B cell (primary cell): ENCODE measurements around the gene SAMD5. TPM values are rescaled to one million over a fixed set of nuclear protein-coding genes. Genes with fewer than 3 reads are reported as not detected.

Experiments used
- ATAC-seq: fragments of 200-7000 bp; cut with Tn5 transposase; one replicate; pipeline ENCODE4 v1.10.0; 2021; ENCODE audit warnings: low read depth, mild to moderate bottlenecking, moderate number of reproducible peaks, moderate library complexity
- CTCF ChIA-PET: fragments of 350-600 bp; sonication (Branson Sonifier 250); formaldehyde crosslinking; loops from one replicate; lab custom pipeline; 2021; ENCODE audit warnings: antibody characterized with exemption, inconsistent platforms; lab: Charles Lee
- POLR2A ChIA-PET: fragments of 350-600 bp; sonication (Branson Sonifier 250); formaldehyde crosslinking; loops from one replicate; lab custom pipeline; 2021; ENCODE audit warnings: antibody characterized with exemption; lab: Charles Lee
- DNase-seq: peaks from one replicate; pipeline ENCODE4 v3.0.0; 2013
- H2AFZ ChIP-seq: 2 replicates; pipeline ENCODE4 v1.6.1; 2012; ENCODE audit warnings: mild to moderate bottlenecking, low read depth, low read length; ENCODE audit not compliant: insufficient read depth, poor library complexity, severe bottlenecking
- H3K27ac ChIP-seq, 2 donors: 1 replicate in 1 of 2; 2 replicates in 1 of 2; pipeline ENCODE4 v1.5.1; 2012 to 2013; ENCODE audit warnings: low read length in 2 of 2, mild to moderate bottlenecking in 2 of 2, moderate library complexity in 1 of 2
- H3K27me3 ChIP-seq, 4 experiments: fragments of 200-600 bp in 1 of 4; sonication (generic) in 1 of 4; replicated peaks in 1 of 4; 1 replicate in 2 of 4; 2 replicates in 2 of 4; pipeline versions ENCODE4 v1.6.1 to v1.7.0; 2013 to 2016; ENCODE audit warnings: low read length in 3 of 4, mild to moderate bottlenecking in 2 of 4, mixed read lengths in 1 of 4, moderate library complexity in 1 of 4; ENCODE audit not compliant: insufficient read depth in 4 of 4, control insufficient read depth in 3 of 4; ENCODE audit errors: control extremely low read depth in 1 of 4
- H3K36me3 ChIP-seq, 2 experiments: replicated peaks in 1 of 2; 1 replicate in 1 of 2; 2 replicates in 1 of 2; pipeline versions ENCODE4 v1.6.1 to v1.7.1; 2013; ENCODE audit warnings: low read length in 1 of 2; ENCODE audit not compliant: insufficient read depth in 2 of 2, control insufficient read depth in 1 of 2; ENCODE audit errors: control extremely low read depth in 1 of 2, extremely low read depth in 1 of 2
- H3K4me1 ChIP-seq, 2 donors: fragments of 200-600 bp in 1 of 2; sonication (generic) in 1 of 2; 1 replicate in 1 of 2; 2 replicates in 1 of 2; pipeline versions ENCODE4 v1.5.1 to v1.6.1; 2013 to 2017; ENCODE audit warnings: low read length in 2 of 2; ENCODE audit not compliant: control insufficient read depth in 2 of 2, insufficient read depth in 2 of 2
- H3K4me2 ChIP-seq: replicated peaks from 2 replicates; pipeline ENCODE3; 2012; ENCODE audit warnings: mild to moderate bottlenecking, low read depth, low read length; ENCODE audit not compliant: poor library complexity, severe bottlenecking
- H3K4me3 ChIP-seq, 5 experiments: fragments of 200-600 bp in 1 of 5; sonication (generic) in 1 of 5; 1 replicate in 3 of 5; 2 replicates in 2 of 5; pipeline versions ENCODE4 v1.5.1 to v1.7.0; 2011 to 2016; ENCODE audit warnings: low read length in 4 of 5, mild to moderate bottlenecking in 4 of 5, low read depth in 2 of 5, control low read depth in 1 of 5, moderate library complexity in 1 of 5; ENCODE audit not compliant: insufficient read depth in 1 of 5; ENCODE audit errors: control extremely low read depth in 1 of 5, extremely low read depth in 1 of 5
- H3K79me2 ChIP-seq: fragments of 200-600 bp; sonication (generic); one replicate; pipeline ENCODE4 v1.6.0; 2016; ENCODE audit warnings: low read length; ENCODE audit not compliant: control insufficient read depth, insufficient read depth
- H3K9ac ChIP-seq: fragments of 200-600 bp; sonication (generic); 2 replicates; pipeline ENCODE4 v1.6.1; 2017; ENCODE audit warnings: mild to moderate bottlenecking, low read length, moderate library complexity
- H3K9me3 ChIP-seq, 3 donors: one replicate each; pipeline versions ENCODE4 v1.6.1 to v1.7.1; 2013; ENCODE audit warnings: low read length in 2 of 3; ENCODE audit not compliant: control insufficient read depth in 2 of 3, insufficient read depth in 1 of 3; ENCODE audit errors: control extremely low read depth in 1 of 3
- H4K20me1 ChIP-seq: 2 replicates; pipeline ENCODE4 v1.6.0; 2012; ENCODE audit warnings: mild to moderate bottlenecking, low read length; ENCODE audit not compliant: insufficient read depth, control insufficient read depth, poor library complexity, severe bottlenecking
- H3K27ac Mint-ChIP-seq: one replicate; pipeline ENCODE4 v1.8.0; 2021; ENCODE audit warnings: mixed read lengths
- H3K27me3 Mint-ChIP-seq: one replicate; pipeline ENCODE4 v1.8.0; 2021; ENCODE audit warnings: mixed read lengths
- H3K4me1 Mint-ChIP-seq: one replicate; pipeline ENCODE4 v1.8.0; 2021; ENCODE audit warnings: mixed read lengths
- H3K4me3 Mint-ChIP-seq: one replicate; pipeline ENCODE4 v1.8.0; 2021; ENCODE audit warnings: mixed read lengths
- H3K9me3 Mint-ChIP-seq: one replicate; pipeline ENCODE4 v1.8.0; 2022; ENCODE audit warnings: mixed read lengths; ENCODE audit not compliant: insufficient read depth
- CTCF ChIP-seq: fragments of 200-600 bp; IDR thresholded peaks from one replicate; pipeline ENCODE4 v1.8.0; 2022; ENCODE audit warnings: antibody characterized with exemption, mild to moderate bottlenecking
- EZH2 ChIP-seq: IDR thresholded peaks from 2 replicates; pipeline ENCODE4 v1.6.1; 2012; ENCODE audit warnings: borderline replicate concordance, low read depth, mild to moderate bottlenecking, moderate library complexity, low read length; ENCODE audit not compliant: insufficient read depth, poor library complexity, severe bottlenecking
- WGBS: methylation state at CpG from one replicate; pipeline ENCODE4 v1.1.5; 2013; ENCODE audit warnings: missing lambda C conversion rate; ENCODE audit not compliant: insufficient coverage; 5-methylcytosine and 5-hydroxymethylcytosine counted together
- intact Hi-C: fragments of 100-400 bp; cut with micrococcal nuclease; formaldehyde crosslinking; loops from one replicate; pipeline ENCODE4 v1.10.0; 2022
- polyA plus RNA-seq: library from polyadenylated mRNA; depleted of rRNA; stranded (reverse); fragments of >200 nt; gene quantifications from 2 replicates; pipeline ENCODE4 v1.2.3, GENCODE V29; 2012
- total RNA-seq, 2 donors: library from RNA; stranded (reverse); fragments of 120-200 nt in 1 of 2; gene quantifications; 1 replicate in 1 of 2; 2 replicates in 1 of 2; pipeline versions ENCODE4 v1.2.3 to v1.2.4, GENCODE V29; 2013 to 2022

Gene SAMD5
- total and polyA plus RNA-seq, 2 donors (not counting 1 experiment from before 2014, with no cell fraction given) = not detected

- Histone ChIP-seq H3K79me2 (no peaks in the 10 kb centered on the region), H3K36me3 (no peaks in the 10 kb centered on the region), H3K27ac (no peak overlapping the region), H3K9ac (no peak overlapping the region), H4K20me1 (no peaks in the 10 kb centered on the region), H3K27me3 (peaks cover 0 to 40% (median 30%) of the 10 kb centered on the region in 4 experiments), H3K4me1 (peaks cover 11 to 13% of the 10 kb centered on the region in 2 donors), H2AFZ (peak overlapping the region; percentile 22), H3K9me3 (peaks cover 0 to 7% (median 0%) of the 10 kb centered on the region in 3 donors), H3K4me3 (no peak overlapping the region), H3K4me2 (peak overlapping the region; percentile 68)
- Mint-ChIP-seq H3K9me3 (no peaks in the 10 kb centered on the region), H3K4me1 (peaks cover 22% of the 10 kb centered on the region), H3K27me3 (peaks cover 48% of the 10 kb centered on the region), H3K27ac (no peak overlapping the region), H3K4me3 (peak overlapping the region; percentile 77)
- TF ChIP-seq CTCF (no peak), EZH2 (no peak)
- ATAC-seq = no peak
- ChIA-PET CTCF (no interaction called here), POLR2A (no interaction called here)
- WGBS = 4% methylated on average over 72 of the region's 73 CpGs
- peak; percentile 11 for DNase-seq
- intact Hi-C loops = no loop called here
Observed at GRCh38 chr6:147508866-147509608, 547 bp downstream of the SAMD5 start.

- H3K4me1 ChIP-seq = peaks cover 11 to 13% of the 10 kb centered on the region in 2 donors
- Mint-ChIP-seq H3K4me3 (peak overlapping the region; percentile 65), H3K27me3 (peaks cover 46% of the 10 kb centered on the region), H3K4me1 (peaks cover 22% of the 10 kb centered on the region), H3K27ac (no peak overlapping the region), H3K9me3 (no peaks in the 10 kb centered on the region)
- no peaks in the 10 kb centered on the region for H3K36me3 ChIP-seq
- H3K9me3 ChIP-seq = peaks cover 0 to 7% (median 0%) of the 10 kb centered on the region in 3 donors
- CTCF ChIA-PET = no interaction called here
- TF ChIP-seq EZH2 = no peak
- no peak for TF ChIP-seq CTCF
- DNase-seq = no peak
- intact Hi-C loops = no loop called here
- no peaks in the 10 kb centered on the region for H3K79me2 ChIP-seq
- H2AFZ ChIP-seq = no peak overlapping the region
- no peaks in the 10 kb centered on the region for H4K20me1 ChIP-seq
- no peak overlapping the region for H3K4me2 ChIP-seq
- H3K27me3 ChIP-seq = peaks cover 0 to 40% (median 30%) of the 10 kb centered on the region in 4 experiments
- POLR2A ChIA-PET = no interaction called here
- H3K27ac ChIP-seq = no peak overlapping the region
- no peak for ATAC-seq
- 15% methylated on average over 6 of the region's 7 CpGs for WGBS
- H3K9ac ChIP-seq = no peak overlapping the region
- H3K4me3 ChIP-seq = no peak overlapping the region
Observed at GRCh38 chr6:147509891-147510290, 1.4 kb downstream of the SAMD5 start.
